ENCODE data around the gene SNX30.

DNA sequence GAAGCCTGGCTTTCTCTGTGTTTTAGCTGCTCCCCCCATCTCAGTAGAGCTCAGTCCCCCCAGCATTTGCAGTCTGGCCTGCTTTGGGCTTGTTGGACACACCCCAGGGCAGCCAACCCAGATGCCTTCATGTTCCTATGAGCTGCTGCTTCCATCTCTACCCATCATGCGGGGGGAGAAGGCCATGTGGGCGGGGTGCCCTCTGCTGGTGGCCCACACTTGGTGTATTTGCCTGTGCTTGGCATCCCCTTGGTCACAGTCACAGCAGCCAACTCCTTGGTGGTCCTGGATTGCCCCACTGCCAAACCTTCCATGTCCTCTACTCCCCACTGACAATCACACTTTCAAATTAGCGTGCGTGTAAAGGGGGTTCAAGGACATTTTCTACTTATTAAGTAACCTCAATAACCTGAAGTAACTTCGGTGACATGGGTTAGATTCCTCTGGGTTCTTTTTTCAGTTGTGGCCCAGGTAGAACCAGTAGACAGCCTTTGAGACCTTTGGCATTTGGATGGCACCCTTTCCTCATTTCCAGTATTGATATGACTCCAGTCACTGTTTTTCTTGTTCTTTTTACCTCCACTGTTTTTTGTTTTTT is 42.8 kb downstream of the SNX30 start:
- no peak for TF ChIP-seq POLR2A (IDR thresholded peaks at IDR 0.05)
- TF ChIP-seq, protein P1, sequence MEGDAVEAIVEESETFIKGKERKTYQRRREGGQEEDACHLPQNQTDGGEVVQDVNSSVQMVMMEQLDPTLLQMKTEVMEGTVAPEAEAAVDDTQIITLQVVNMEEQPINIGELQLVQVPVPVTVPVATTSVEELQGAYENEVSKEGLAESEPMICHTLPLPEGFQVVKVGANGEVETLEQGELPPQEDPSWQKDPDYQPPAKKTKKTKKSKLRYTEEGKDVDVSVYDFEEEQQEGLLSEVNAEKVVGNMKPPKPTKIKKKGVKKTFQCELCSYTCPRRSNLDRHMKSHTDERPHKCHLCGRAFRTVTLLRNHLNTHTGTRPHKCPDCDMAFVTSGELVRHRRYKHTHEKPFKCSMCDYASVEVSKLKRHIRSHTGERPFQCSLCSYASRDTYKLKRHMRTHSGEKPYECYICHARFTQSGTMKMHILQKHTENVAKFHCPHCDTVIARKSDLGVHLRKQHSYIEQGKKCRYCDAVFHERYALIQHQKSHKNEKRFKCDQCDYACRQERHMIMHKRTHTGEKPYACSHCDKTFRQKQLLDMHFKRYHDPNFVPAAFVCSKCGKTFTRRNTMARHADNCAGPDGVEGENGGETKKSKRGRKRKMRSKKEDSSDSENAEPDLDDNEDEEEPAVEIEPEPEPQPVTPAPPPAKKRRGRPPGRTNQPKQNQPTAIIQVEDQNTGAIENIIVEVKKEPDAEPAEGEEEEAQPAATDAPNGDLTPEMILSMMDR (IDR thresholded peaks at IDR 0.05): peak in 2 of 6 experiments; percentile 12 to 41
